GM12801 (cell line): ENCODE results near the gene SAMD4A.

Source experiments
- CTCF ChIP-seq: IDR thresholded peaks from one replicate; pipeline ENCODE4 v1.5.1; 2011; ENCODE audit warnings: control low read depth; ENCODE audit not compliant: insufficient read length; ENCODE audit errors: extremely low read depth

The SAMD4A gene

DNA sequence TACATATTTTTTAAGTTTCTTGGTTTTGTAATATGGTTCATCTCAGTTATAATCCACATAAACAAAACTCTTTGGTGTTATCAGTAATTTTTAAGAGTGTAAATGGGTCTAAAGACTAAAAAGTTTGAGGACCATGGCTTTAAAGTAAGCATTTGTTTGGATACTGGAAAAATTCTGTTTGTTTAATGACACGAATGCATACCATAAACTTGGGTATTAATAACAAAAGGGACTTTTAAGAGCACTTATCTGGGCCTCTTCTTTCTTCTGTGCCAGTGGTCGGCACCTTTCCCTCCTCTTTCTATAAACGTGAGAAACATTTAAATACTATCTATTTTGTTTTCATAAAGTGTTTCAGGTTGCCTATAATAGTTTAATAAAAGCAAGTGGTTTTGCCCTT lies 47.4 kb downstream of the SAMD4A start:
- TF ChIP-seq CTCF = no peak

DNA sequence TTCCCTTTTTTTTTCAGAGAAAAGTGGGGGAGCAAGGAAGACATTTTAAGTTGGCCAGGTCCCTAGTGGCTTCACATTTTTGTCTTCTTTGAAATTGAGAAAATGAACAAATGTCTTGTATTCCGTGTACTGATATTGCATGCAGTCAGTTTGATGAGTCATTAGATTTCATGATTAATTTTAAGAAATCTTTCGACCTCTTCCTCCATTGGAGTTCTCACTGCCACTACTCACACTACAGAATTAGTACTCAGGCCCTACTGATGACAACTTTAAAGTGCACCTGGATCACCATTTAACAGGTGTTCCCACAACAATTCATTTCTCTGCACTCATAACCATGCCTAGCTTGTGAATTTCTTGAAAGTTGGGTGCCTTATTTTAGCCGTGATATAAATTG lies 50.5 kb downstream of the SAMD4A start:
- no peak for TF ChIP-seq CTCF

DNA sequence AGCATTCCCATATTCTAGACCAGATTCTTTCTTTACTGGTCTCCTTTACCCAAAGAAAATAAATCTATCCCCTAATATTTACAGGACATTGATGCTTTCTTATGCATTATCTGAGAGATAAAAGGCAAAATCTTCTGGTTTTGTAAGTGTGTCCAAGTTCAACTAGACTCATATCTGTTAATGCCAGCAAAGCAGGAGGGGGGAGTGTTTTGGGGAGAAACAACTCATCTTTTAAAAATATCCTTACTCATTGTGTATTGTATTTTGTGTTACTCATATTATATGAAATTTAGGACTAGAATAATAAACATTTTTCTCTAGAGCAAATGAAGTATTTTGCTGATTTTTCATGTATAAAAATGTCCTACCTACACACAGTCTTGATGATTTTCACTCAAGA lies 54.8 kb downstream of the SAMD4A start:
- no peak for TF ChIP-seq CTCF

DNA sequence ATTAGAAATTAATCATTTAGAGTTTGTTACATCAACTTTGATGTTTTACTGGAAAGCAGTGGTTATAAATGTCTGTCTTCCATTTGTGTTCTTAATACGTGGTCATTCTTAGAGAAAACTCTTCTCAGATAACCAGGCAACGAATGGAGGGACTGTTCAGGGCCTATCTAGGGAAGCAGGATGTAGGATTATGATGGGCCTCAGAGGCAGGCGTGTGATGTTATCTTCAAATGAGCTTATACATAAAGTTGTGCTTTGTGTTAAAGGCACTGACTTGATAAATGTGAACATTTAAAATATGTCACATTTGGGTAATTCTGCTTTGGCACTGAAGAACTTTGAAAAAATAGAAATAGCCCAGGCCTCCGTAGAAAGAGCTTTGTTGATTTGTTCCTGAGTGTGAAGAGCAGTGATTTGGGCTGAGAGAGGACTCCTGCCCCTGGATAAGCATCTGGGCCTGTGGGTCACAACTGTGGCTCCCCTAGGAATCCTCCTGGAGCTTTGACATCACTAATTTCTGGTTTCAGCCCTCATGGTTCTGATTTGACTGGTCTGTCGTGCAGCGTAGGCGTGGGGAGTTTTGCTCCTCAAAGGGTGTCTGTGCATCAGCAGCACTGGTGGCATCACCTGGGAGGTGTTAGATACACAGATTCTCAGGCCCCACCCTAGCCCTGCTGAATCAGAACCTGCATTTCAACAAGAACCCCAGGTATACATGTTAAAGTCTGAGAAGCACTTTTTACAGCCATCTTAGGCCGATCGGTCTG lies 55.4 kb downstream of the SAMD4A start:
- no peak for TF ChIP-seq CTCF

- no peak for TF ChIP-seq CTCF
Measured at GRCh38 chr14:54623279-54624004, 56.5 kb downstream of the SAMD4A start.

- no peak for TF ChIP-seq CTCF
Measured at GRCh38 chr14:54625112-54625511, 58.2 kb downstream of the SAMD4A start.

DNA sequence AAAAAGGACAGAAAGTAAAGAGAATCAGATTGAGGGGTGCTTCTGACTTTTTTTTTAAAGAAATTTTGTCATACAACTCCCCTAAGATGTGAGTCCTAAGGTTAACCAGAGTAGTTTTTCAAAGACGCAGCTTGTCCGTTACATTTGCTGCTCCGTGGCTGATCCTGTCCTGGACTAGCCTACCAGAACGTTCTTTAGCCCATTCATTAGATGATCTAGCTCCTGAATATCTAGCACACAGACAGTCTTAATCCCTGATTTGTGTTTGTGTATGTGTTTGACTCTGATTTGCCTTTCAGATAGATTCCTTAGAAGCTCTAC lies 60.3 kb downstream of the SAMD4A start:
- TF ChIP-seq CTCF = no peak
